22Rv1 (cell line): ENCODE data around the gene CCL24.
"Not testable (repeated sequence)": the region's sequence is repeated elsewhere in the genome, so short reads cannot be mapped to it uniquely, and the experiment has no call there.

Experiments used
- H3K27ac ChIP-seq: fragments of 450-650 bp; 2 replicates; pipeline ENCODE4 v1.5.1; 2017
- ZFX ChIP-seq: fragments of 450-650 bp; IDR thresholded peaks from 2 replicates; pipeline ENCODE4 v1.6.1; 2017; ENCODE audit warnings: antibody characterized with exemption, borderline replicate concordance
- TF ChIP-seq, protein P1 (sequence below): fragments of 450-650 bp; IDR thresholded peaks from 2 replicates; pipeline ENCODE4 v1.5.1; 2017; ENCODE audit warnings: mild to moderate bottlenecking

The CCL24 gene

GRCh38 chr7:75772081-75773077 is 41.2 kb downstream of the CCL24 start, which contains the start of gene CCL26:
Gene CCL26, minus strand, starts transcription at chr7:75772211. Its CDS starts 35 bp downstream, at chr7:75772176.
- TF ChIP-seq, protein P1, sequence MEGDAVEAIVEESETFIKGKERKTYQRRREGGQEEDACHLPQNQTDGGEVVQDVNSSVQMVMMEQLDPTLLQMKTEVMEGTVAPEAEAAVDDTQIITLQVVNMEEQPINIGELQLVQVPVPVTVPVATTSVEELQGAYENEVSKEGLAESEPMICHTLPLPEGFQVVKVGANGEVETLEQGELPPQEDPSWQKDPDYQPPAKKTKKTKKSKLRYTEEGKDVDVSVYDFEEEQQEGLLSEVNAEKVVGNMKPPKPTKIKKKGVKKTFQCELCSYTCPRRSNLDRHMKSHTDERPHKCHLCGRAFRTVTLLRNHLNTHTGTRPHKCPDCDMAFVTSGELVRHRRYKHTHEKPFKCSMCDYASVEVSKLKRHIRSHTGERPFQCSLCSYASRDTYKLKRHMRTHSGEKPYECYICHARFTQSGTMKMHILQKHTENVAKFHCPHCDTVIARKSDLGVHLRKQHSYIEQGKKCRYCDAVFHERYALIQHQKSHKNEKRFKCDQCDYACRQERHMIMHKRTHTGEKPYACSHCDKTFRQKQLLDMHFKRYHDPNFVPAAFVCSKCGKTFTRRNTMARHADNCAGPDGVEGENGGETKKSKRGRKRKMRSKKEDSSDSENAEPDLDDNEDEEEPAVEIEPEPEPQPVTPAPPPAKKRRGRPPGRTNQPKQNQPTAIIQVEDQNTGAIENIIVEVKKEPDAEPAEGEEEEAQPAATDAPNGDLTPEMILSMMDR: no peak
- no peak for TF ChIP-seq ZFX
- H3K27ac ChIP-seq: no peak within 1 kb of the TSS

DNA sequence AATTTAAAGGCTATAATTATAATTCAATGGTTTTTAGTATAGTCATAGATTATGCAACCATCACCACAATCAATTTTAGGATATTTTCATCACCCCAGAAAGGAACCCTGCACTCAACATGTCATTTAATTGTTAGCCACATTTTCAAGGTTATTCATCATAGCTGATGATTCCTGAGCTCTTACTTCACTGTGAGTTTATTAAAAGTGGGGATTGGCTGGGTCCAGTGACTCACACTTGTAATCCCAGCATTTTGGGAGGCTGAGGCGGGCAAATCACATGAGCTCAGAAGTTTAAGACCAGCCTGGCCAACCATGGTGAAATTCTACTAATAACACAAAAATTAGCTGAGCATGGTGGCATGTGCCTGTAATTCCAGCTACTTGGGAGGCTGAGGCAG is 42.4 kb downstream of the CCL24 start:
- H3K27ac ChIP-seq: no peak overlapping the region
- no peak for TF ChIP-seq ZFX
- TF ChIP-seq, protein P1: no peak

DNA sequence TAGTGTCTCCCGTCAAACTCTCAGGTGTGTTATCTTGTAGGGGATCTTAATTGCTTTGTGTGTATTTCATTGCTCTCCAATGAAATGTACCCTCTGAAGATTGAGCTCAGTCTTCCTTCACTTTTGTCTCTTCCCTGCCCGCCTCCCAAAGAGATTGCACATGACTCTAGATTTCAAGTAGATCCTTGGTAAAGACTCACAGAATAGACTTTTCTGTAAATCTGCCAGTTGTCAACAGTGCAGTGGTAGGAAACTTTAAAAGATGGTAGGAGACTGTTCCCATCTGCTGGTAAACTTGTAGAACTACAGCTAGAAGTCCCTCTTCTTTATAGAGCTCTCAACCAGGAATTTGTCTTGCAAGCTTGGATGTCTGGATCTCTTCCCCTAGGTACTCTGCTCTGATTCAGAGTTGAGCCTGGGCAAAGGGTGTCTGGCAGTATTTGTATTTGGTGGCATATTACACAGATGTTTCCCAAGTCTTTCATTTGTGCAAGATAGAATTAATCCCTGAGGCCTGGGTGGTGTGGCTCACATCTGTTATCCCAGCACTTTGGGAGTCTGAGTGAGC is 51.2 kb downstream of the CCL24 start:
- H3K27ac ChIP-seq: no peak overlapping the region
- TF ChIP-seq, protein P1: peak; percentile 90
- TF ChIP-seq ZFX: no peak

DNA sequence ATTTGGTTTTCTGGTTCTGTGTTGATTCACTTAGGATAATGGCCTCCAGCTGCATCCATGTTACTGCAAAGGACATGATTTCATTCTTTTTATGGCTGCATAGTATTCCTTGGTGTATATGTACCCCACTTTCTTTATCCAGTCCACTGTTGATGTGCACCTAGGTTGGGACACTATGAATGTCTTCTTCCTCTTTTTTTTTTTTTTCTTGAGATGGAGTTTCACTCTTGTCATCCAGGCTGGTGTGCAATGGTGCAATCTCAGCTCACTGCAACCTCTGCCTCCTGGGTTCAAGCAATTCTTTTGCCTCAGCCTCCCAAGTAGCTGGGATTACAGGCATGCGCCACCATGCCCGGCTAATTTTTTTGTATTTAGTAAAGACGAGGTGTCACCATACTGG is 51.8 kb downstream of the CCL24 start:
- H3K27ac ChIP-seq: not testable (repeated sequence)
